GM23338 (cell line): ENCODE data around the gene PLCH2. TPM values are rescaled to one million over a fixed set of nuclear protein-coding genes. Genes with fewer than 3 reads are reported as not detected.

Experiments used
- ATAC-seq: fragments of 200-7000 bp; cut with Tn5 transposase; 3 replicates; pipeline ENCODE4 v1.9.1; 2020
- DNase-seq: peaks from one replicate; pipeline ENCODE4 v3.0.0-alpha.2; 2015; ENCODE audit warnings: low spot score
- H2AFZ ChIP-seq: fragments of 200-600 bp; sonication (generic); 2 replicates; pipeline ENCODE4 v1.8.0; 2016; ENCODE audit warnings: antibody characterized with exemption, mild to moderate bottlenecking, moderate library complexity
- H3F3A ChIP-seq: fragments of 200-600 bp; sonication (generic); replicated peaks from 2 replicates; pipeline ENCODE4 v1.8.0; 2017; ENCODE audit warnings: antibody characterized with exemption, mixed run types, low read depth
- H3K27ac ChIP-seq: fragments of 200-600 bp; sonication (generic); 2 replicates; pipeline ENCODE4 v1.6.1; 2016; ENCODE audit warnings: low read depth
- H3K27me3 ChIP-seq: fragments of 200-600 bp; sonication (generic); 2 replicates; pipeline ENCODE4 v1.8.0; 2016; ENCODE audit warnings: mild to moderate bottlenecking, mixed run types, moderate library complexity; ENCODE audit not compliant: insufficient read depth
- H3K36me3 ChIP-seq: fragments of 200-600 bp; sonication (generic); 2 replicates; pipeline ENCODE4 v1.8.0; 2016; ENCODE audit warnings: mild to moderate bottlenecking; ENCODE audit not compliant: insufficient read depth
- H3K4me1 ChIP-seq: fragments of 200-600 bp; sonication (generic); 2 replicates; pipeline ENCODE4 v1.8.0; 2016; ENCODE audit warnings: mild to moderate bottlenecking, moderate library complexity; ENCODE audit not compliant: insufficient read depth
- H3K4me2 ChIP-seq: fragments of 200-600 bp; sonication (generic); 2 replicates; pipeline ENCODE4 v1.7.1; 2017; ENCODE audit warnings: mixed run types
- H3K4me3 ChIP-seq: fragments of 200-600 bp; sonication (generic); 2 replicates; pipeline ENCODE4 v1.6.1; 2016; ENCODE audit warnings: mixed run types
- H3K79me2 ChIP-seq: fragments of 200-600 bp; sonication (generic); replicated peaks from 2 replicates; pipeline ENCODE4 v1.8.0; 2017; ENCODE audit warnings: mild to moderate bottlenecking; ENCODE audit not compliant: insufficient read depth
- H3K9me2 ChIP-seq: fragments of 200-600 bp; sonication (generic); 2 replicates; pipeline ENCODE4 v1.8.0; 2017; ENCODE audit not compliant: insufficient read depth
- H4K20me1 ChIP-seq: fragments of 200-600 bp; sonication (generic); replicated peaks from 2 replicates; pipeline ENCODE4 v1.8.0; 2017; ENCODE audit warnings: mild to moderate bottlenecking; ENCODE audit not compliant: insufficient read depth
- H3K27ac Mint-ChIP-seq: 2 replicates; pipeline ENCODE4 v1.8.0; 2020; ENCODE audit warnings: inconsistent platforms, mild to moderate bottlenecking, moderate library complexity, mixed read lengths
- H3K27me3 Mint-ChIP-seq: 3 replicates; pipeline ENCODE4 v1.8.0; 2022; ENCODE audit warnings: low read depth, mild to moderate bottlenecking, moderate library complexity, mixed read lengths, inconsistent platforms; ENCODE audit not compliant: insufficient read depth, poor library complexity
- H3K36me3 Mint-ChIP-seq: 3 replicates; pipeline ENCODE4 v1.8.0; 2021; ENCODE audit warnings: low read depth, mild to moderate bottlenecking, inconsistent platforms, moderate library complexity, mixed read lengths
- H3K4me1 Mint-ChIP-seq: 3 replicates; pipeline ENCODE4 v1.8.0; 2020; ENCODE audit warnings: mild to moderate bottlenecking, inconsistent platforms, mixed read lengths
- H3K4me3 Mint-ChIP-seq: 3 replicates; pipeline ENCODE4 v1.8.0; 2021; ENCODE audit warnings: moderate library complexity, mild to moderate bottlenecking, inconsistent platforms, mixed read lengths
- H3K9me3 Mint-ChIP-seq: 3 replicates; pipeline ENCODE4 v1.8.0; 2020; ENCODE audit warnings: moderate library complexity, mild to moderate bottlenecking, inconsistent platforms, mixed read lengths
- EZH2phosphoT487 ChIP-seq: fragments of 200-600 bp; sonication (generic); IDR thresholded peaks from one replicate; pipeline ENCODE4 v1.8.1; 2018; ENCODE audit warnings: antibody characterized with exemption; ENCODE audit not compliant: unreplicated experiment
- STAT1 ChIP-seq: IDR thresholded peaks from one replicate; pipeline ENCODE4 v1.6.1; 2016; ENCODE audit warnings: antibody characterized with exemption; ENCODE audit not compliant: unreplicated experiment
- polyA plus RNA-seq: library from polyadenylated mRNA; unstranded; fragments of >200 nt; fragmentation: Nextera tagmentation; extraction: Ambion mirVana; gene quantifications from 2 replicates; pipeline ENCODE4 v1.2.1, GENCODE V29; 2016
- total RNA-seq: library from RNA; depleted of rRNA; stranded (reverse); fragments of >200 nt; shearing (Covaris generic); gene quantifications from 2 replicates; pipeline ENCODE4 v1.2.3, GENCODE V29; 2014
- TF ChIP-seq, protein P1 (sequence below): IDR thresholded peaks from 2 replicates; pipeline ENCODE4 v1.6.1; 2016; ENCODE audit warnings: antibody characterized with exemption
- TF ChIP-seq, protein P2 (sequence below), 2 experiments: fragments of 200-600 bp in 1 of 2; sonication (generic) in 1 of 2; conservative IDR thresholded peaks; 2 replicates each; pipeline versions ENCODE4 v1.5.1 to v1.6.1; 2016 to 2017; ENCODE audit warnings: antibody characterized with exemption in 2 of 2, low read depth in 2 of 2, mild to moderate bottlenecking in 2 of 2, moderate library complexity in 1 of 2
- TF ChIP-seq, protein P3 (sequence below): fragments of 250-450 bp; sonication (Bioruptor Pico); IDR thresholded peaks from 2 replicates; pipeline ENCODE4 v1.5.0; 2020; ENCODE audit warnings: mild to moderate bottlenecking, moderate library complexity

PLCH2 gene
- total and polyA plus RNA-seq, 2 experiments from 2014 or later: 0.31 TPM; not detected in 1

DNA sequence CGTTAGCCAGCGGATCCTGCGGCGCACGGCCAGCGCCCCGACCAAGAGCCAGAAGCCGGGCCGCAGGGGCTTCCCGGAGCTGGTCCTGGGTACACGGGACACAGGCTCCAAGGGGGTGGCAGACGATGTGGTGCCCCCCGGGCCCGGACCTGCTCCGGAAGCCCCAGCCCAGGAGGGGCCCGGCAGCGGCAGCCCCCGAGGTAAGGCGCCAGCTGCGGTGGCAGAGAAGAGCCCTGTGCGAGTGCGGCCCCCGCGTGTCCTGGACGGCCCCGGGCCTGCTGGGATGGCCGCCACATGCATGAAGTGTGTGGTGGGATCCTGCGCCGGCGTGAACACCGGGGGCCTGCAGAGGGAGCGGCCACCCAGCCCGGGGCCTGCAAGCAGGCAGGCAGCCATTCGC, 26.1 kb downstream of the PLCH2 start:
- H3K4me2 ChIP-seq: no peak overlapping the region
- Mint-ChIP-seq H3K4me1 (no peaks in the 10 kb centered on the region), H3K4me3 (no peak overlapping the region), H3K27ac (no peak overlapping the region), H3K27me3 (peaks cover 9% of the 10 kb centered on the region), H3K36me3 (no peaks in the 10 kb centered on the region), H3K9me3 (no peaks in the 10 kb centered on the region)
- no peak for DNase-seq
- H2AFZ ChIP-seq: no peak overlapping the region
- no peaks in the 10 kb centered on the region for H3K36me3 ChIP-seq
- no peak overlapping the region for H3K4me3 ChIP-seq
- H3K4me1 ChIP-seq: no peaks in the 10 kb centered on the region
- no peaks in the 10 kb centered on the region for H4K20me1 ChIP-seq
- H3K9me2 ChIP-seq: no peaks in the 10 kb centered on the region
- TF ChIP-seq STAT1: no peak
- no peak for TF ChIP-seq EZH2phosphoT487
- TF ChIP-seq, protein P1, sequence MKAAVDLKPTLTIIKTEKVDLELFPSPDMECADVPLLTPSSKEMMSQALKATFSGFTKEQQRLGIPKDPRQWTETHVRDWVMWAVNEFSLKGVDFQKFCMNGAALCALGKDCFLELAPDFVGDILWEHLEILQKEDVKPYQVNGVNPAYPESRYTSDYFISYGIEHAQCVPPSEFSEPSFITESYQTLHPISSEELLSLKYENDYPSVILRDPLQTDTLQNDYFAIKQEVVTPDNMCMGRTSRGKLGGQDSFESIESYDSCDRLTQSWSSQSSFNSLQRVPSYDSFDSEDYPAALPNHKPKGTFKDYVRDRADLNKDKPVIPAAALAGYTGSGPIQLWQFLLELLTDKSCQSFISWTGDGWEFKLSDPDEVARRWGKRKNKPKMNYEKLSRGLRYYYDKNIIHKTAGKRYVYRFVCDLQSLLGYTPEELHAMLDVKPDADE: no peak
- TF ChIP-seq, protein P2, sequence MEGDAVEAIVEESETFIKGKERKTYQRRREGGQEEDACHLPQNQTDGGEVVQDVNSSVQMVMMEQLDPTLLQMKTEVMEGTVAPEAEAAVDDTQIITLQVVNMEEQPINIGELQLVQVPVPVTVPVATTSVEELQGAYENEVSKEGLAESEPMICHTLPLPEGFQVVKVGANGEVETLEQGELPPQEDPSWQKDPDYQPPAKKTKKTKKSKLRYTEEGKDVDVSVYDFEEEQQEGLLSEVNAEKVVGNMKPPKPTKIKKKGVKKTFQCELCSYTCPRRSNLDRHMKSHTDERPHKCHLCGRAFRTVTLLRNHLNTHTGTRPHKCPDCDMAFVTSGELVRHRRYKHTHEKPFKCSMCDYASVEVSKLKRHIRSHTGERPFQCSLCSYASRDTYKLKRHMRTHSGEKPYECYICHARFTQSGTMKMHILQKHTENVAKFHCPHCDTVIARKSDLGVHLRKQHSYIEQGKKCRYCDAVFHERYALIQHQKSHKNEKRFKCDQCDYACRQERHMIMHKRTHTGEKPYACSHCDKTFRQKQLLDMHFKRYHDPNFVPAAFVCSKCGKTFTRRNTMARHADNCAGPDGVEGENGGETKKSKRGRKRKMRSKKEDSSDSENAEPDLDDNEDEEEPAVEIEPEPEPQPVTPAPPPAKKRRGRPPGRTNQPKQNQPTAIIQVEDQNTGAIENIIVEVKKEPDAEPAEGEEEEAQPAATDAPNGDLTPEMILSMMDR (conservative IDR thresholded peaks at IDR 0.05; ENCODE audit: low read depth in 2 of 2): no peak
- TF ChIP-seq, protein P3, sequence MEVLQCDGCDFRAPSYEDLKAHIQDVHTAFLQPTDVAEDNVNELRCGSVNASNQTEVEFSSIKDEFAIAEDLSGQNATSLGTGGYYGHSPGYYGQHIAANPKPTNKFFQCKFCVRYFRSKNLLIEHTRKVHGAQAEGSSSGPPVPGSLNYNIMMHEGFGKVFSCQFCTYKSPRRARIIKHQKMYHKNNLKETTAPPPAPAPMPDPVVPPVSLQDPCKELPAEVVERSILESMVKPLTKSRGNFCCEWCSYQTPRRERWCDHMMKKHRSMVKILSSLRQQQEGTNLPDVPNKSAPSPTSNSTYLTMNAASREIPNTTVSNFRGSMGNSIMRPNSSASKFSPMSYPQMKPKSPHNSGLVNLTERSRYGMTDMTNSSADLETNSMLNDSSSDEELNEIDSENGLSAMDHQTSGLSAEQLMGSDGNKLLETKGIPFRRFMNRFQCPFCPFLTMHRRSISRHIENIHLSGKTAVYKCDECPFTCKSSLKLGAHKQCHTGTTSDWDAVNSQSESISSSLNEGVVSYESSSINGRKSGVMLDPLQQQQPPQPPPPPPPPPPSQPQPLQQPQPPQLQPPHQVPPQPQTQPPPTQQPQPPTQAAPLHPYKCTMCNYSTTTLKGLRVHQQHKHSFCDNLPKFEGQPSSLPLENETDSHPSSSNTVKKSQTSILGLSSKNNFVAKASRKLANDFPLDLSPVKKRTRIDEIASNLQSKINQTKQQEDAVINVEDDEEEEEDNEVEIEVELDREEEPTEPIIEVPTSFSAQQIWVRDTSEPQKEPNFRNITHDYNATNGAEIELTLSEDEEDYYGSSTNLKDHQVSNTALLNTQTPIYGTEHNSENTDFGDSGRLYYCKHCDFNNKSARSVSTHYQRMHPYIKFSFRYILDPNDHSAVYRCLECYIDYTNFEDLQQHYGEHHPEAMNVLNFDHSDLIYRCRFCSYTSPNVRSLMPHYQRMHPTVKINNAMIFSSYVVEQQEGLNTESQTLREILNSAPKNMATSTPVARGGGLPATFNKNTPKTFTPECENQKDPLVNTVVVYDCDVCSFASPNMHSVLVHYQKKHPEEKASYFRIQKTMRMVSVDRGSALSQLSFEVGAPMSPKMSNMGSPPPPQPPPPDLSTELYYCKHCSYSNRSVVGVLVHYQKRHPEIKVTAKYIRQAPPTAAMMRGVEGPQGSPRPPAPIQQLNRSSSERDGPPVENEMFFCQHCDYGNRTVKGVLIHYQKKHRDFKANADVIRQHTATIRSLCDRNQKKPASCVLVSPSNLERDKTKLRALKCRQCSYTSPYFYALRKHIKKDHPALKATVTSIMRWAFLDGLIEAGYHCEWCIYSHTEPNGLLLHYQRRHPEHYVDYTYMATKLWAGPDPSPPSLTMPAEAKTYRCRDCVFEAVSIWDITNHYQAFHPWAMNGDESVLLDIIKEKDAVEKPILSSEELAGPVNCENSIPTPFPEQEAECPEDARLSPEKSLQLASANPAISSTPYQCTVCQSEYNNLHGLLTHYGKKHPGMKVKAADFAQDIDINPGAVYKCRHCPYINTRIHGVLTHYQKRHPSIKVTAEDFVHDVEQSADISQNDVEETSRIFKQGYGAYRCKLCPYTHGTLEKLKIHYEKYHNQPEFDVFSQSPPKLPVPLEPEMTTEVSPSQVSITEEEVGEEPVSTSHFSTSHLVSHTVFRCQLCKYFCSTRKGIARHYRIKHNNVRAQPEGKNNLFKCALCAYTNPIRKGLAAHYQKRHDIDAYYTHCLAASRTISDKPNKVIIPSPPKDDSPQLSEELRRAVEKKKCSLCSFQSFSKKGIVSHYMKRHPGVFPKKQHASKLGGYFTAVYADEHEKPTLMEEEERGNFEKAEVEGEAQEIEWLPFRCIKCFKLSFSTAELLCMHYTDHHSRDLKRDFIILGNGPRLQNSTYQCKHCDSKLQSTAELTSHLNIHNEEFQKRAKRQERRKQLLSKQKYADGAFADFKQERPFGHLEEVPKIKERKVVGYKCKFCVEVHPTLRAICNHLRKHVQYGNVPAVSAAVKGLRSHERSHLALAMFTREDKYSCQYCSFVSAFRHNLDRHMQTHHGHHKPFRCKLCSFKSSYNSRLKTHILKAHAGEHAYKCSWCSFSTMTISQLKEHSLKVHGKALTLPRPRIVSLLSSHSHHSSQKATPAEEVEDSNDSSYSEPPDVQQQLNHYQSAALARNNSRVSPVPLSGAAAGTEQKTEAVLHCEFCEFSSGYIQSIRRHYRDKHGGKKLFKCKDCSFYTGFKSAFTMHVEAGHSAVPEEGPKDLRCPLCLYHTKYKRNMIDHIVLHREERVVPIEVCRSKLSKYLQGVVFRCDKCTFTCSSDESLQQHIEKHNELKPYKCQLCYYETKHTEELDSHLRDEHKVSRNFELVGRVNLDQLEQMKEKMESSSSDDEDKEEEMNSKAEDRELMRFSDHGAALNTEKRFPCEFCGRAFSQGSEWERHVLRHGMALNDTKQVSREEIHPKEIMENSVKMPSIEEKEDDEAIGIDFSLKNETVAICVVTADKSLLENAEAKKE: no peak
- H3K27me3 ChIP-seq: no peaks in the 10 kb centered on the region
- no peak overlapping the region for H3K27ac ChIP-seq
- H3K79me2 ChIP-seq: no peaks in the 10 kb centered on the region
- H3F3A ChIP-seq: no peaks in the 10 kb centered on the region
- ATAC-seq: no peak
